GM19328 (cell line): ENCODE data around the gene SHMT1.
A peak's percentile ranks its signal among the peaks of the same experiment; 100 is the strongest.
"Not testable (repeated sequence)": the region's sequence is repeated elsewhere in the genome, so short reads cannot be mapped to it uniquely, and the experiment has no call there.

Source experiments
- ATAC-seq: cut with Tn5 transposase; IDR thresholded peaks from one replicate; pipeline ENCODE4 v1.9.1; 2021; ENCODE audit warnings: mild to moderate bottlenecking, moderate library complexity; ENCODE audit not compliant: unreplicated experiment

Gene SHMT1

DNA sequence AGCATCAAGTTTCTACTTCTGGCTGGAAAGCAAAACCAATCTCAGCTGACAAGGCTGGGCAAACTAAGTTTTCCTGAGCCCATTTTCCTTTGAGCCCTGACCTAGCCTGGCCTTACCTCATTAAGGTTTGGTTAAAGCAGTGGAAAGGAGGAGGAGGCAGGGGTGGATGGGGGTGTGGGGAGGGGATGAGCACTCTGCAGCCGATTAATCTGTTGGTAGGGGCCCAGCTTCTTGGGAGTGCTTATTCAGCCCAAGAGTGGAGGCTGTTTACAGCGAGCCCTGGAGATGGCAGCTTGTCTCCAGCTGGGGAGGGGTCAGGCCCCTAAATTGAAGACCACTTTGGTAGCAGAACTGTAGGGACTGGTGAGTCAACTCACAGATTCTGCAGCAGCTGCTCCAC lies 36.3 kb downstream of the SHMT1 start:
- ATAC-seq: no peak

DNA sequence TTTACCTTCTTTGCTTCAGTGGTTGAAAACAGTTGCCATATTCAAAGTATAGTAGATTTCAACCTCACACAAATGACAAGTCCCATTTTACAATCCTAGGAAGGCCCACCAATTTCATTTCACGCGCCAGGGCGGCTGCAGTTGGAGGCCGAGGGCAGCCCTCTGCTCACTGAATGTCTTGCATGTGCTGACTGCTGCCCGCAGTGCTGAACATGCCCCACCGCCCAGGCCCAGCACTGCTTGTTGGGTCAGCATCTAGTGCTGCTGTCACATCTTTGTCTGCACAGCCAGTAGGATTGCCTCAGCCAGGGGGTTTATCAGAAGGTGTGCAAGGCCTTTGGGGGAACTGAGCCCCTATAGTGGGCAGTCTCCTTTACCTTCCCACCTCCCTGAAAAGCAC lies 36.8 kb downstream of the SHMT1 start:
- ATAC-seq: no peak

DNA sequence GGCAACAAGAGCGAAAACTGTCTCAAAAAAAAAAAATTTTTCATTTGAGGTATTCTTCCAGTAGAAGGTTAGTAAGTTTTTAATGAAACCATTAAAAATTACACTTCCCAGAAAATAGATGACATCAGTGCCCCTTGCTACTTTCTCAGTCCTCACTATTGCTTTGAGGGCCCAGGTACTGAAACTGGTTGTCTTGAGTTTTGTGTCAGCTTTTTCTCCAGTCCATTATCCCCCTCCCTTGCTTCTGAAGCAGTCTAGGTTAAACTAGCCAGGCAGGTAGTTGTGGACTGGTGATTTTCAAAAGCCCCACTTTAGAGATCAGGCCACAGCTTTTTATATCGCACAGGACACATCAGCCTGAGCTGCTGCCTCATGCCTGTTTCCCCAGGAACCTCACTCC lies 37.3 kb downstream of the SHMT1 start:
- ATAC-seq: no peak

DNA sequence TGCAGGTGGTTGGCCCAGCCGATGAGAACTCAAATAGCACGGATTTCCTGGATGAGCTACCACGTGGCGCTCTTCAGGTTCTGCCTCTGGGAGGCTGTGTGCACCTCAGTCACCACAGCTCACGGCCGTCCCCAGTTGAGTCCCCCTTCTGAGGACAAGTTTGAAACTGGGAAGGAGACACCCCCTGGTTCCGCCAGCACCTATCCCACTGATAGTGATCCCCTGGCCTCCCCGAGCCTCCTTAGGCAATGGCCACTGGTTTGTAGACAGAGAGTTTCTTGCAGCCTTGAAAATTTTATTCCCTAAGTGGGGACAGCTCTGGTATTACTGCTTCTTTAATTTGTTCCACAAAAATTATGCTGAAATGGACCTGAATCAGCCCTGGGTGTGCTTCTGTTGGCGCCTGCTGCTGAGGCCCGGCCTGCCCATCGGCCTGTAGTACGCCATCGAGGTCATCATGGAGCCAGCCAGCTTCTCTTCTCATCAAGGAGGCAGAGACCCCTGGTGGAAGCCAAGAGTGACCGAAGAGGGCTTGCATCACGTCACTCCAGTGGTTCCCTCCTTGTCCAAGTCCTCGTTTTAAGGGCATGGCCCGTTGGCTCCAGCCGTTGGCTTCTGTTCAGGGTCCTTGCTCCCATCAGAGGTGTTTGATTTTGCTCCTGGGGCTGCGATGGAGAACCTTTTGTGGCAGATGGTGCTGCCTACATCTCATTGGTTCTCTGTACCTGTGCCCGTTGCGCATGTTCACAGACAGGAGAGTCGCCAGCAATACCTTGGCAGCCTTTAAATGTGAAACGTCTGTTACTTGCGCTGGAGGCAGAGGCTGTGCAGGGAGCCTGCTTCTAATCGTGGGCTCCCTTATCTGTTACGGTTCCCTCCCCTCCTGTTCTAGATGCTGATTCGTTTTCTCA lies 39.0 kb downstream of the SHMT1 start:
- no peak for ATAC-seq

DNA sequence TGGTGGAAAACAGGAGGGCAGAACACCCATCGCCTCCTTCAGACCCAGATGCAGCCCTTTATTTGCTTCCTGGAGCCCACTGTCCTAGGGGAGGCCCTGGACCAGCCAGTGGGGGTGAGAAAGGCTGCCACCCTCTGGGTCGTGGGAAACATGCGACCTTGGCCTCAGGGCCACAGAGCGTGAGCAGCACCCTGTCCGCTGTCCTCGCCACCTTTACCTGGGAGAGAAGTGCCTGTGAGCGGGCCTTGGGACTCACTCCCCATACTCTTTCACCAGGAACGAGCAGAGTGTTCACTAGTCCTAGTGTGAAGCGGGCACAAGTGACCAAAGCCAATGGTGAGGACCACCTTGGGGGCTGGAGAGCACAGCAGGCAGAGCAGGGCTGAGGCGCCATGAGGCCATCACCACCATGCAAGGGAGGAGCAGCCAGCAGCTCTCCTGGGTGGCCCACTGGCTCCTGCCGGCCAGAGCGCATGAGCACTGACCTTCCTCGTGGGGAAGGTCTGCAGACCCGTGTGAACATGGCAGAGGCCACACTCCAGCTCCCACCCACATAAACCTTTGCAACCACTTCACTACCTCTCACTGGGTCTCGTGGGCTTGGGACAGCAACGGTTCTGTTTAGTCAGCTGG lies 39.7 kb downstream of the SHMT1 start:
- no peak for ATAC-seq

DNA sequence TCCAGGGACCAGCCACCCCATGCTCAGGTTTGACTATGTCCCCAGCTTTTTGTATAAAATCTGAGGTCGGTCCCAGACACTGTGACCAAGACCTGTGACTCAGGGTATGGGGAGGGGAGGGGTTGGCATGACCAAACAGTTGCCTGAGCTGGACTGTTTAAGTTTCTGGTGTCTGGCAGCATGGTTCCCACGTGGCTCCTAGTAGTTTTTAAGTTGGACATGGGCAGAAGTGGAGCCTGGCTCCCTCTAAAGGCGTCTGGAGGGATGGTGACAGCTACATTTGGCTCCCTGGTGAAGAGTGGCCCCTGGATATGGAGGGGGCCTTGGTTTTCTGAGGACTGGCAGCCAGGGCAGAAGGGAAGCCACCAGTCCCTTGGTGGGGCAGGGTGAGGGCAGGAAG lies 40.3 kb downstream of the SHMT1 start:
- ATAC-seq: no peak

DNA sequence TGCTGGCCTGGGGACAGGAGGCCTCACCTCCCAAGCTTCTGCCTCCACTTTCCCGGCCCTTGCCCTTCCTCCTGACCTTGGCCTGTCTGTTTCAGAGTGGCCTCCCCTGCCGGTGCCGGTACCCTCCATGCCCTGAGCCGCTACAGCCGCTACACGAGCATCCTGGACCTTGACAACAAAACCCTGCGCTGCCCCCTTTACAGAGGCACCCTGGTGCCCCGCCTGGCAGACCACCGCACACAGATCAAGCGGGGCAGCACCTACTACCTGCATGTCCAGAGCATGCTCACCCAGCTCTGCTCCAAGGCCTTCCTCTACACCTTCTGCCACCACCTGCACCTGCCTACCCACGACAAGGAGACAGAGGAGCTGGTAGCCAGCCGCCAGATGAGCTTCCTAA lies 40.8 kb downstream of the SHMT1 start:
- ATAC-seq: no peak

DNA sequence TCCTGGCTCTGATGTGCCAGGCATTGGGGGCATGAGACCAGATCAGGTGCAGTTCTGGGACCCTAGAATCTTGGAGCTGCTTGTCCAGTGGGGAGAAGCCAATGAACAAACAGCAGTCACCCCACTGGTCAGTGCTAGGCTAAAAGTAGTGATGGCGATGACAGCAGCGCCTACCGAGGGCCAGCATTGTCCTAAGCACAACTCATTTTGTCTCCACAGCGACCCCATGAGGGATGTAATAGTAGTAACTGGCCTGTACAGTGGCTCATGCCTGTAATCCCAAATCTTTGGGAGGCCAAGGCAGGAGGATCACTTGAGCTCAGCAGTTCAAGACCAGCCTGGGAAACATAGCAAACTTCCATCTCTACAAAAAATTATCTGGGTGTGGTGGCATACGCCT lies 42.0 kb downstream of the SHMT1 start:
- no peak for ATAC-seq

DNA sequence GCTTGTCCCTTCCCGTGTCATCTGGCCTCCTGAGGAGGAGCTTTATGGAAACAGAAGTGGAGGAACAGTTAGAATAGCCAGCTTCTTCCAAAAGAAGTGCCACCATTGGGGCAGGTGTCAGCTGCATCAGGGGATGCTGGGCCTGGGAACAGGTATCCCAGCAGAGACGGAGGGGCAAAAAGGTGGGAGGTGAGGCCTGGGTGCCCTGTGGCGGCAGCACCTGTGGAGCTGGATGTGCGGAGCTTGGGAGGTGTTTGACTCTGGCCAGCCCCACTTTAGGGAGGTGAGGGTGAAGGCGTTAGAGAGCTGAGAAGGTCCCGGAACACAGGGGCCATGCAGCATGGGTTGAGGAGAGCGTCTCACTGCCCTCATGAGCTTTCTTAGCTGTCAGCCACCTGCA lies 43.0 kb downstream of the SHMT1 start:
- no peak for ATAC-seq

DNA sequence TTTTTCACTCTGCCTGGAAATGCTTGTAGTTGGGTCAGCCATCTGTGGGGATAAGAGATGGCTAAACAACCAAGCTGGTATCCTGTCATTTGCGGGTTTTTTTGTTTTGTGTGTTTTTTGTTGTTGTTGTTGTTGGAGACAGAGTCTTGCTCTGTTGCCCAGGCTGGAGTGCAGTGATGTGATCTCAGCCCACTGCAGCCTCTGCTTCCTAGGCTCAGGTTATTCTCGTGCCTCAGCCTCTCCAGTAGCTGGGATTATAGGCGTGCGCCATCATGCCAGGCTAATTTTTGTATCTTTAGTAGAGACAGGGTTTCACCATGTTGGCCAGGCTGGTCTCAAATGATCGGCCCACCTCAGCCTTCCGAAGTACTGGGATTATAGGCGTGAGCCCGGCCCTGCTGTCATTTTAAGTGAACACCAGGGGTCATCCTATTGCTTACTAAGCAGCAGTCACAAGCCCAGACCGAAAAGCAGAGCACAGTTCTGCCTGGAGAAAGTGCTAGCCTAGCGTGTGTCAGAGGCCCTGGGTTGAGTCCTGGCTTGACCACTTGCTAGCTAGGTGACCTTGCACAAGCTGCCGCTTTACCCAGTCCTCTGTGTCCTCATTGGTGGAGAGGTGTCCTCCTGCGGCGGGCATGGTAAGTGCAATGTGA lies 43.6 kb downstream of the SHMT1 start:
- ATAC-seq: no peak

DNA sequence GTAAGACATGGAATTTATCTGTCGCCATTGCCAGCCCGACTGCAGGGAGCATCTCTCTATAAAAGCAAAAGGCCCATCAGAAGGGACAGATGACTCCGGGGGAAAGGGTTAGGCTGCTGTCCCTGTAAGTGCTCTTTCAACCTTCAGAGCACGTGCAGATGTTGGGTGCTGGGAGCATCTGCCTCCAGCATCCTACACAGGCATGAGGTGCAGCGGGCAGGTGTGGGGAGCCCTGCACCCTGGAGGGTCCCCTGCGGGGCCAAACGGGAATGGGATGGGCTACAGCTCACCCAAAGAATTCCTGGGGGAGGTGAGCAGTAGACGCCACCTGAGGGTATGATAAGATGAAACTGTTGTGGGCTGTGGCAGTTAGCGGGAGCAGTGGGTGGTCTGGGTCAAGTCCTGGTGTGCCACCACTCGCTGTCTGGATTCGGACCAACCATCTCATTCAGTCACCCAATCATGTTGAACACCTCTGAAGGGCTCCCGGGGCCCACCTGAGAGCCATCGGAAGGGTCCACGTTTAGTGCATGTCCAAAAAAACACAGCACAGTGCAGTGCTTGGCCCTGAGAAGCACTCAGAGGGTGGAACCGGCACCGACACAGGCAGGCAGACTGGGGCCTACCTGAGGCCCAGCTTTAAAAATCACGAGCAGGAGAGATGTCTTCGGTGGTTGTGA lies 44.4 kb downstream of the SHMT1 start:
- no peak for ATAC-seq

DNA sequence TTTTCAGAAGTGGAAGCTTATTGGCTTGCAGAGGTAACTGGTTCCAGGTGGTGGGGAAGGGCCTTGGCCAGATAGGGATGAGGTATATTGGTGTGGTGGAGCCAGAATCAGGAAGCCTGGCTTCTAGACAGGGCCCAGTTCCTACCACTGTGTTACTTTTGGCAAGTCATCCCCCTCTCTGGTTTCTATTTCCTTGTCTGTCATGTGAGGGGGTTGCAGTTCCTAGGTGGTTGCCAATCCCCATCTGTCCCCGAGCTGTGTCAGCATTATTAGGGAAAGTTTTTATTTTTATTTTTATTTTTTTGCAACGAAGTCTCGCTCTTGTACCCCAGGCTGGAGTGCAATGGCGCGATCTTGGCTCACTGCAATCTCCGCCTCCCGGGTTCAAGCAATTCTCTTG lies 45.2 kb downstream of the SHMT1 start:
- ATAC-seq: no peak

DNA sequence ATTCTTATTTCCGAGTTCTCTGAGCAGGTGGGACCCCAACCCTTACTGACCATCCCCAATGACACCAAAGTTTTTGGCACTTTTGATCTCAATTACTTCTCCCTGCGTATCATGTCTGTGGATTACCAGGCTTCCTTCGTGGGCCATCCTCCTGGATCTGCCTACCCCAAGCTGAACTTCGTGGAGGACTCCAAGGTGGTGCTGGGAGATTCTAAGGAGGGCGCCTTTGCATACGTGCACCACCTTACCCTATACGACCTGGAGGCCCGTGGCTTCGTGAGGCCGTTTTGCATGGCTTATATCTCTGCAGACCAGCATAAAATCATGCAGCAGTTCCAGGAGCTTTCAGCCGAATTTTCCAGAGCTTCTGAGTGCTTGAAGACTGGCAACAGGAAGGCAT lies 47.4 kb downstream of the SHMT1 start:
- no peak for ATAC-seq

DNA sequence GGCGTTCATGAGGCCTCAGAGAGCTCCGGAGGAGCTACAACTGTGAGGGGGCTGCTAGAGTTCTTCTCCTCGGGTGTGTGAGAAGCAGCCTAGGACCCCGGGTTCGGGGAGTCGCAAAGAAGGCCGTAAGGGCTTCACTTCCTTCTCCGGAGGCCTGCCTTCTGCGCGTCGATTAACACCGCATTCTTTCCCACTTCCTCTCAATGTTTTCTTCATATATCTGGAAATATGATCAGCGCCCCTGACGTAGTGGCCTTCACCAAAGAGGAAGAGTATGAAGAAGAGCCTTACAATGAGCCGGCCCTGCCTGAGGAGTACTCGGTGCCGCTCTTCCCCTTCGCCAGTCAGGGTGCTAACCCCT lies 47.8 kb downstream of the SHMT1 start:
- ATAC-seq: peak; percentile 3

DNA sequence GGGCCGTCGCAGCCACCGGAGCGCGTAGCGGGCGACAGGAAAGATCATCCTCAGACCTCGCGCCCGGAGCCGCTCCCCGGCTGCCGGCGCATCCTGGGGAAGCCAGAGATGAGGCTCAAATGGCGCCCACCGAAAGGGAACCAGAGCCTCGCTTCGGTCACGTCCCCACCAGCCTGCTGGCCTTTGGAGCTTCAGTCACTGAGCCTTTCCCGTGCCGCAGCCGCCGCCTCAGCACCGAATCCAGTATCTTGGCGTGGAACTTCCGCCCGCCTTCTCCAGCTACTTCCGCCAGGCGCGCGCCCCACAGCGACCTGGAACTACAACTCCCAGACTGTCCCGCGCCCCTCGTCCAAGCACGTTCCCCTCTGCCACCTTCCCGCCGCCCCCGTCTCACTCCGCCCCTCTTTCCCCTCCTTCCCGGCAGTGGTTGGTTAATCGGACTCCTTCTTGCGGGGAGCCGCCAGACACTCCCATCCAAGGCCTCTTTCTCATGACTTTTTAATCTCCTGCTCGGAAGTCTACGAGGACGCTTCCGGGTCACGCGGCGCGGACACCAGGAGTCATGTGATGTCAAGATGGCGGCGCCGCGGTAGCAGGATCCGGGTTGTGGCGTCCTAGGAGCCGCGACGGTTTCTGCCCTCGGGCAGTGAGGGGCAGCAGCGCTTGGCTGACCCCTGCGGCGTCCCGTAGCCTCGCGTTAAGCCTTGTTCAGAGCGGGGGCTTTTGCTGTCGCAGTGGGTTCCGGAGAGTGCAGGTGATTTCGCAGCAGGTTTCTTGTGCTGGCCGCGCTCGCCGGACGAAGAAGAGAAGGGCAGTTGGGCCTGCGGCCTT lies 48.4 kb downstream of the SHMT1 start, which contains the start of the genes SMCR8 and TOP3A:
TSS of gene SMCR8 (plus strand) at position 563 of the 831 bp plus-strand sequence. CDS start 497 bp downstream, outside the sequence.
TSS of gene TOP3A (minus strand) at position 264 of the 831 bp plus-strand sequence. CDS start at position 48, 216 bp downstream.
- peak; percentile 82 for ATAC-seq

DNA sequence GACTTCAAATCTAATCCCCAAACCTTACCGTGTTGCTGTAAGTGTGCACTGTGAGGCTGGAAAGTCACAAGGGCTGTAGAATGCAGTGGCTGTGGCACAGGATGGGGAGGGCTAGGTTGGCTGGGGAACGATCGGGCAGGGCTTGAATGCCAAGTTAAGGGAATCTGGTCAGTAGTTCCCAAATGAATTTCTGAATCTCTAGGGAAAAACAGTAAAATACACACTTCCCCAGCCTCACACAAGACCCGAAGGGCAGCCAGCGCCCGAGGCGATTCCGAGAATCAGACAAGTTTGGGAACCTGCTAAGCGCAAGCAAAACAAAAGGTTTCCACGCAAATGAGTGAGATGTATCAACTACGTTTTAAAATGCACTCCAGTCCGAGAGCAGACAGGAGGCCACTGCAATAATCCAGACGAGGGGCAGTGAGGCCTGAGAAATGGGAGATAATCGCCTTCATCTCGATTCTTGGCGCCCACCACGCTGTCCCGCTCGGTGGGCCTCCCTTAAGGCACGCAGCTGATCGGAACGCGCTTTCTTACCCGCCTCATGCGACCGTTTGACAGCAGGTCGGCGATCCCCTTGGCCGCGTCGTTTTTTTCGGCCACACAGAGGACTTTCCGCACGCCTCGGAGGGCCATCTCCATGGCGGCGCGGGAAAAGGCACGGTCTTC lies 49.2 kb downstream of the SHMT1 start:
- peak; percentile 20 for ATAC-seq

DNA sequence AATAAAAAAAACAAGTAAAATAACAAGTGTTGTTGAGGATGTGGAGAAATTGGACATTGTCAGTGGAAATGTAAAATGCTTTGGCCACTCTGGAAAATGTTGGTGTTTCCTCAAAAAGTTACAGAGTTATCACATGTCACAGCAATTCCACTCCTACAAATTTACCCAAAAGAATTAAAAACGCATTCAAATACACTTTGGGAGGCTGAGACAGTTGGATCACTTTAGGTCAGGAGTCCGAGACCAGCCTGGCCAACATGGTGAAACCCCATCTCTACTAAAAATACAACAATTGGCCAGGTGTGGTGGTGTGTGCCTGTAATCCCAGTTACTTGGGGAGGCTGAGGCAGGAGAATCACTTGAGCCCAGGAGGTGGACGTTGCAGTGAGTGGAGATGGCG lies 54.1 kb downstream of the SHMT1 start:
- ATAC-seq: no peak

DNA sequence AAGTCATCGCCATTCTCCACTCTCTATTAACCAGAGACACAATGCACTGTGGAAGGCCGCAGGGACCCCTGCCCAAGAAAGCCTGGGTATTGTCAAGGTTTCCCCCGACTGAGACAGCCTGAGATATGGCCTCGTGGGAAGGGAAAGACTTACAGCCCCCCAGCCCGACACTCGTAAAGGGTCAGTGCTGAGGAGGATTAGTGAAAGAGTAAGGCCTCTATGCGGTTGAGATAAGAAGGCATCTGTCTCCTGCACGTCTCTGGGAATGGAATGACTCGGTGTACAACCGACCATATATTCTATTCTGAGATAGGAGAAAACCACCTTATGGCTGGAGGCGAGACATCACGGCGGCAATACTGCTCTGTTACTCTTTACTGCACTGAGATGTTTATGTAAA lies 60.1 kb downstream of the SHMT1 start:
- ATAC-seq: not testable (repeated sequence)

DNA sequence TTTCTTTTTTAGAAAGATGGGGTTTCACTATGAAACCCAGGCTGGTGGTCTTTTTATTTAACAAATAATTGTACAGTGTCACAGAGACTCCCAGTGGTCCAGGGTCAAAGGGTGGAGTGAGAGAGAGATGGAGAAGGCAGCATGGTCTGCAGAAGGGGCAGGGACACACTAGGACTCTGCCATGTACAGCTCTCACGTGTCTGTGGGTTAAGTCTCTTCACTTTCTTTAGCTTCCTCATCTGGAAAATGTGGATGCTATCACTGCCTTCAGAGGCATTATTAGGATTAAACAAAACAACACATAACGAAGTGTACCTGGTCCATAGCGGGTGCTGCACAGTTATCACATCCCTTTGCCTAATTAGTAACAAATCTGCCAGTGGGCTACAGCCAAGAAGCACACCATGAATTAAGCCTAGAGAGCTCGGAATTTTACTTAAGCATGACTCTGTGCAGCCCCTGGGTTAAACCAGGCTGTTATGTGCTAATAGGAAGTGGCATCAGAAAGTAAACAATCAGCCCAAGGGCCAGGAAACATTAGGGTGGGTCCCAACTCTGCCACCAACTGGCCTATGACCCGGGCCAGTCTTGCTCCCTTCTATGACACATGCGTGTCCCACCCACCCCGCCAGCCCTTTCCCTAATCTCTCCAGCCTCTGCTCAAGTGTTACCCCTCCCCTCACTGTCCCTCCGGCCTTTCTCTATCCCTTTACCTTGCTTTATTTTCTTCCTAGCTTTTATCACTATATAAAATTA lies 62.4 kb downstream of the SHMT1 start:
- no peak for ATAC-seq
